ENCODE results near the gene CHI3L1.
A peak's percentile ranks its signal among the peaks of the same experiment; 100 is the strongest.

CHI3L1 gene

GRCh38 chr1:203167913-203168200 lies 18.6 kb downstream of the CHI3L1 start:
- no peak for DNase-seq (ENCODE audit: extremely low read depth, low read depth)

GRCh38 chr1:203167026-203167912 lies 19.2 kb downstream of the CHI3L1 start:
- TF ChIP-seq CTCF (IDR thresholded peaks at IDR 0.05; ENCODE audit: low read depth, low read length) = no peak
- no peak for DNase-seq (ENCODE audit: extremely low read depth, low read depth)

More at GRCh38 chr1:203167913-203168200, 18.6 kb downstream of the CHI3L1 start:
- no peak for TF ChIP-seq CTCF (IDR thresholded peaks at IDR 0.05; ENCODE audit: low read depth, low read length)

- DNase-seq (ENCODE audit: extremely low read depth, low read depth) = no peak
These were observed 20.1 kb downstream of the CHI3L1 start for GRCh38 chr1:203166192-203166940.

GRCh38 chr1:203165800-203166161 lies 20.7 kb downstream of the CHI3L1 start:
- no peak for DNase-seq (ENCODE audit: extremely low read depth, low read depth)
- TF ChIP-seq CTCF (IDR thresholded peaks at IDR 0.05; ENCODE audit: low read depth, low read length) = no peak

More at GRCh38 chr1:203166192-203166940, 20.1 kb downstream of the CHI3L1 start:
- peak; percentile 7 for TF ChIP-seq CTCF (IDR thresholded peaks at IDR 0.05; ENCODE audit: low read depth, low read length)

- DNase-seq (ENCODE audit: extremely low read depth, low read depth) = no peak
These were observed 21.3 kb downstream of the CHI3L1 start for GRCh38 chr1:203165101-203165799.

GRCh38 chr1:203163891-203164635 lies 22.4 kb downstream of the CHI3L1 start:
- no peak for TF ChIP-seq CTCF (IDR thresholded peaks at IDR 0.05; ENCODE audit: low read depth, low read length)
- no peak for DNase-seq (ENCODE audit: extremely low read depth, low read depth)

More at GRCh38 chr1:203165101-203165799, 21.3 kb downstream of the CHI3L1 start:
- no peak for TF ChIP-seq CTCF (IDR thresholded peaks at IDR 0.05; ENCODE audit: low read depth, low read length)
